SK-N-SH (cell line): ENCODE results near the gene KRTAP5-9. TPM values are rescaled to one million over a fixed set of nuclear protein-coding genes. Genes with fewer than 3 reads are reported as not detected.
"Not testable (repeated sequence)": the region's sequence is repeated elsewhere in the genome, so short reads cannot be mapped to it uniquely, and the experiment has no call there.

ENCODE experiments used
- CTCF ChIA-PET: fragments of 300-600, 350-600 bp; formaldehyde crosslinking; extraction: SDS; loops from one replicate; lab custom pipeline; 2021; lab: Yijun Ruan, JAX
- POLR2A ChIA-PET: fragments of 350-600 bp; sonication (Branson Sonifier 250); formaldehyde crosslinking; extraction: SDS; loops from one replicate; lab custom pipeline; 2020; ENCODE audit warnings: antibody characterized with exemption, inconsistent platforms; lab: Yijun Ruan, JAX
- DNase-seq: peaks from one replicate; pipeline ENCODE4 v3.0.0; 2012
- H2AFZ ChIP-seq: fragments of 200-600 bp; sonication (generic); 2 replicates; pipeline ENCODE4 v1.8.1; 2016; ENCODE audit warnings: antibody characterized with exemption, mild to moderate bottlenecking, low read depth
- H3F3A ChIP-seq: fragments of 200-600 bp; sonication (generic); replicated peaks from 2 replicates; pipeline ENCODE3; 2016; ENCODE audit warnings: antibody characterized with exemption, mild to moderate bottlenecking; ENCODE audit not compliant: insufficient read depth
- H3K27ac ChIP-seq, 2 experiments: fragments of 200-500 bp in 1 of 2; fragments of 200-600 bp in 1 of 2; sonication (Bioruptor generic) in 1 of 2; sonication (generic), shearing (Covaris generic) in 1 of 2; 2 replicates each; pipeline versions ENCODE4 v1.5.1 to v1.6.1; 2014 to 2016; ENCODE audit warnings: low read depth in 2 of 2, inconsistent platforms in 1 of 2, low read length in 1 of 2, mild to moderate bottlenecking in 1 of 2, mixed read lengths in 1 of 2
- H3K27me3 ChIP-seq: fragments of 200-600 bp; sonication (generic), shearing (Covaris generic); 2 replicates; pipeline ENCODE4 v1.6.1; 2016; ENCODE audit warnings: mixed run types; ENCODE audit not compliant: insufficient read depth
- H3K36me3 ChIP-seq, 2 experiments: fragments of 200-500 bp in 1 of 2; fragments of 200-600 bp in 1 of 2; sonication (Bioruptor generic) in 1 of 2; sonication (generic) in 1 of 2; replicated peaks in 1 of 2; 2 replicates each; pipeline versions ENCODE3 to v1.5.1; 2014 to 2016; ENCODE audit warnings: low read length in 1 of 2, mild to moderate bottlenecking in 1 of 2; ENCODE audit not compliant: insufficient read depth in 2 of 2, control insufficient read depth in 1 of 2
- H3K4me1 ChIP-seq, 2 experiments: fragments of 200-500 bp in 1 of 2; fragments of 200-600 bp in 1 of 2; sonication (Bioruptor generic) in 1 of 2; sonication (generic), shearing (Covaris generic) in 1 of 2; 2 replicates each; pipeline versions ENCODE4 v1.5.1 to v1.6.1; 2014 to 2016; ENCODE audit warnings: low read depth in 1 of 2, low read length in 1 of 2, mixed run types in 1 of 2; ENCODE audit not compliant: insufficient read depth in 2 of 2, control insufficient read depth in 1 of 2
- H3K4me2 ChIP-seq: fragments of 200-600 bp; sonication (generic), shearing (Covaris generic); 2 replicates; pipeline ENCODE4 v1.6.1; 2017; ENCODE audit warnings: mixed run types
- H3K4me3 ChIP-seq, 2 experiments: fragments of 200-500 bp in 1 of 2; fragments of 200-600 bp in 1 of 2; sonication (Bioruptor generic) in 1 of 2; sonication (generic), shearing (Covaris generic) in 1 of 2; 2 replicates each; pipeline versions ENCODE4 v1.5.1 to v1.8.1; 2014 to 2016; ENCODE audit warnings: low read depth in 2 of 2, inconsistent platforms in 1 of 2, low read length in 1 of 2, mild to moderate bottlenecking in 1 of 2, mixed read lengths in 1 of 2, moderate library complexity in 1 of 2
- H3K79me2 ChIP-seq: fragments of 200-600 bp; sonication (generic); 2 replicates; pipeline ENCODE4 v1.8.1; 2017; ENCODE audit warnings: mild to moderate bottlenecking; ENCODE audit not compliant: insufficient read depth
- H3K9ac ChIP-seq: fragments of 200-600 bp; sonication (generic); 2 replicates; pipeline ENCODE4 v1.6.1; 2017; ENCODE audit warnings: mixed run types
- H3K9me2 ChIP-seq: fragments of 200-600 bp; sonication (generic); 2 replicates; pipeline ENCODE4 v1.6.1; 2017; ENCODE audit warnings: mixed run types
- H3K9me3 ChIP-seq: fragments of 200-600 bp; sonication (generic); 2 replicates; pipeline ENCODE4 v1.6.1; 2017; ENCODE audit warnings: mixed run types, mild to moderate bottlenecking, moderate library complexity
- H4K20me1 ChIP-seq: fragments of 200-600 bp; sonication (generic); 2 replicates; pipeline ENCODE4 v1.6.1; 2017; ENCODE audit warnings: mild to moderate bottlenecking, mixed run types; ENCODE audit not compliant: insufficient read depth
- CTCF ChIP-seq: fragments of 200-600 bp; sonication (generic); IDR thresholded peaks from 2 replicates; pipeline ENCODE4 v1.6.1; 2017; ENCODE audit warnings: antibody characterized with exemption, mild to moderate bottlenecking, moderate library complexity
- EP300 ChIP-seq, 2 experiments: IDR thresholded peaks; 2 replicates each; pipeline versions ENCODE4 v1.4.0 to v1.6.1; 2012; ENCODE audit warnings: borderline replicate concordance in 1 of 2, low read depth in 1 of 2, low read length in 1 of 2
- JUND ChIP-seq: IDR thresholded peaks from 2 replicates; pipeline ENCODE4 v1.4.0; 2012
- NFIC ChIP-seq: IDR thresholded peaks from 2 replicates; pipeline ENCODE4 v1.4.0; 2012; ENCODE audit warnings: borderline replicate concordance
- NRF1 ChIP-seq: IDR thresholded peaks from 2 replicates; pipeline ENCODE4 v1.6.1; 2012; ENCODE audit warnings: low read depth, mild to moderate bottlenecking, low read length
- POLR2AphosphoS5 ChIP-seq: IDR thresholded peaks from 2 replicates; pipeline ENCODE4 v1.6.1; 2012; ENCODE audit warnings: low read depth, low read length
- RCOR1 ChIP-seq: fragments of 150-350 bp; IDR thresholded peaks from 2 replicates; pipeline ENCODE4 v1.6.1; 2017; ENCODE audit warnings: antibody characterized with exemption, low read length
- SIN3A ChIP-seq: IDR thresholded peaks from 2 replicates; pipeline ENCODE4 v1.6.1; 2012; ENCODE audit warnings: low read depth, mild to moderate bottlenecking, low read length, moderate library complexity, borderline replicate concordance
- TCF12 ChIP-seq: IDR thresholded peaks from 2 replicates; pipeline ENCODE4 v1.4.0; 2012
- YY1 ChIP-seq: IDR thresholded peaks from 2 replicates; pipeline ENCODE4 v1.4.0; 2012; ENCODE audit warnings: low read depth, mild to moderate bottlenecking
- WGBS: methylation state at CpG from one replicate; pipeline ENCODE4 v1.1.6; 2017; ENCODE audit warnings: low lambda C conversion rate; 5-methylcytosine and 5-hydroxymethylcytosine counted together
- polyA plus RNA-seq, 3 experiments: library from polyadenylated mRNA; depleted of rRNA; stranded (reverse); fragments of >200 nt; gene quantifications; 2 replicates each; pipeline ENCODE4 v1.2.3, GENCODE V29; 2012
- TF ChIP-seq, protein P1 (sequence below): IDR thresholded peaks from 2 replicates; pipeline ENCODE4 v1.4.0; 2012; ENCODE audit warnings: low read depth
- TF ChIP-seq, protein P2 (sequence below): IDR thresholded peaks from 2 replicates; pipeline ENCODE4 v1.6.1; 2012; ENCODE audit warnings: mild to moderate bottlenecking, low read depth, low read length, moderate library complexity
- TF ChIP-seq, protein P3 (sequence below): fragments of 150-350 bp; IDR thresholded peaks from 2 replicates; pipeline ENCODE4 v1.6.1; 2016; ENCODE audit warnings: mild to moderate bottlenecking, low read depth, low read length

Gene KRTAP5-9
- polyA plus RNA-seq, 1 of the 3 experiments (the other 2 are of a cell fraction), result not detected

GRCh38 chr11:71537537-71537936 lies 10.7 kb upstream of the KRTAP5-9 start:
- 62% methylated on average over 9 of the region's 9 CpGs for WGBS
- no peaks in the 10 kb centered on the region for H3K36me3 ChIP-seq
- no peak overlapping the region for H3K4me3 ChIP-seq
- H3K4me1 ChIP-seq, result peaks cover 0 to 2% of the 10 kb centered on the region in 2 experiments; a peak in 1 of 4 replicates
- H3K4me2 ChIP-seq, result no peak overlapping the region
- no peaks in the 10 kb centered on the region for H3K9me3 ChIP-seq
- H3K27me3 ChIP-seq, result no peaks in the 10 kb centered on the region
- H2AFZ ChIP-seq, result no peak overlapping the region
- H3F3A ChIP-seq, result no peaks in the 10 kb centered on the region
- no peak overlapping the region for H3K27ac ChIP-seq
- no peak for DNase-seq
- no peaks in the 10 kb centered on the region for H4K20me1 ChIP-seq
- TF ChIP-seq NFIC, result no peak
- TF ChIP-seq RCOR1, result no peak
- no peak for TF ChIP-seq NRF1
- TF ChIP-seq, protein P1, sequence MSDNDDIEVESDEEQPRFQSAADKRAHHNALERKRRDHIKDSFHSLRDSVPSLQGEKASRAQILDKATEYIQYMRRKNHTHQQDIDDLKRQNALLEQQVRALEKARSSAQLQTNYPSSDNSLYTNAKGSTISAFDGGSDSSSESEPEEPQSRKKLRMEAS, result no peak
- TF ChIP-seq POLR2AphosphoS5, result no peak
- no peak for TF ChIP-seq YY1
- TF ChIP-seq JUND, result no peak
- TF ChIP-seq TCF12, result no peak
- TF ChIP-seq, all 33 proteins: peak for 0
- H3K9ac ChIP-seq, result no peak overlapping the region
- no peaks in the 10 kb centered on the region for H3K9me2 ChIP-seq
- ChIA-PET POLR2A (no interaction called here), CTCF (no interaction called here)
- no peaks in the 10 kb centered on the region for H3K79me2 ChIP-seq

DNA sequence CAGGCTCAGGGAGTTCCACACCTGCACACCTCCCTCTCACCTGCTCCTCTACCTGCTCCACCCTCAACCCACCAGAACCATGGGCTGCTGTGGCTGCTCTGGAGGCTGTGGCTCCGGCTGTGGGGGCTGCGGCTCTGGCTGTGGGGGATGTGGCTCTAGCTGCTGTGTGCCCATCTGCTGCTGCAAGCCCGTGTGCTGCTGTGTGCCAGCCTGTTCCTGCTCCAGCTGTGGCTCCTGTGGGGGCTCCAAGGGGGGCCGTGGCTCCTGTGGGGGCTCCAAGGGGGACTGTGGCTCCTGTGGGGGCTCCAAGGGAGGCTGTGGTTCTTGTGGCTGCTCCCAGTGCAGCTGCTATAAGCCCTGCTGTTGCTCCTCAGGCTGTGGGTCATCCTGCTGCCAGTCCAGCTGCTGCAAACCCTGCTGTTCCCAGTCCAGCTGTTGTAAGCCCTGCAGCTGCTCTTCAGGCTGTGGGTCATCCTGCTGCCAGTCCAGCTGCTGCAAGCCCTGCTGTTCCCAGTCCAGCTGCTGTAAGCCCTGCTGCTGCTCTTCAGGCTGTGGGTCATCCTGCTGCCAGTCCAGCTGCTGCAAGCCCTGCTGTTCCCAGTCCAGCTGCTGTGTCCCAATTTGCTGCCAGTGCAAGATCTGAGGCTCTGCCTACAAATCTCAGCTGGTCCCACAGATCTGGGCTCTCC lies 10.1 kb upstream of the KRTAP5-9 start, which contains the start of gene KRTAP5-8:
TSS of gene KRTAP5-8 (plus strand) at position 49 of the 689 bp plus-strand sequence. CDS start at position 80, 31 bp downstream.
- H3K4me1 ChIP-seq, CTCF ChIA-PET, H4K20me1 ChIP-seq, H3K9ac ChIP-seq, H3K9me2 ChIP-seq, POLR2A ChIA-PET, H3K36me3 ChIP-seq, H3K27ac ChIP-seq, DNase-seq, H3F3A ChIP-seq, H2AFZ ChIP-seq, H3K4me3 ChIP-seq, H3K4me2 ChIP-seq, H3K9me3 ChIP-seq, H3K79me2 ChIP-seq, H3K27me3 ChIP-seq: not testable (repeated sequence)
- WGBS, result 67% methylated on average over 1 of the region's 4 CpGs

- H3K4me2 ChIP-seq, result no peak overlapping the region
- ChIA-PET POLR2A (no interaction called here), CTCF (no interaction called here)
- H3K27me3 ChIP-seq, result no peaks in the 10 kb centered on the region
- H3K4me1 ChIP-seq, result peaks cover 0 to 10% of the 10 kb centered on the region in 2 experiments; a peak in 1 of 4 replicates
- WGBS, result 55% methylated on average over 4 of the region's 4 CpGs
- H3K9ac ChIP-seq, result no peak overlapping the region
- H3K27ac ChIP-seq, result no peak overlapping the region
- H3K9me2 ChIP-seq, result no peaks in the 10 kb centered on the region
- no peak overlapping the region for H2AFZ ChIP-seq
- H3K9me3 ChIP-seq, result no peaks in the 10 kb centered on the region
- no peak overlapping the region for H3K4me3 ChIP-seq
- H3K36me3 ChIP-seq, result no peaks in the 10 kb centered on the region
- no peak for DNase-seq
- H3K79me2 ChIP-seq, result no peaks in the 10 kb centered on the region
- H3F3A ChIP-seq, result no peaks in the 10 kb centered on the region
- H4K20me1 ChIP-seq, result no peaks in the 10 kb centered on the region
- TF ChIP-seq, protein P2, sequence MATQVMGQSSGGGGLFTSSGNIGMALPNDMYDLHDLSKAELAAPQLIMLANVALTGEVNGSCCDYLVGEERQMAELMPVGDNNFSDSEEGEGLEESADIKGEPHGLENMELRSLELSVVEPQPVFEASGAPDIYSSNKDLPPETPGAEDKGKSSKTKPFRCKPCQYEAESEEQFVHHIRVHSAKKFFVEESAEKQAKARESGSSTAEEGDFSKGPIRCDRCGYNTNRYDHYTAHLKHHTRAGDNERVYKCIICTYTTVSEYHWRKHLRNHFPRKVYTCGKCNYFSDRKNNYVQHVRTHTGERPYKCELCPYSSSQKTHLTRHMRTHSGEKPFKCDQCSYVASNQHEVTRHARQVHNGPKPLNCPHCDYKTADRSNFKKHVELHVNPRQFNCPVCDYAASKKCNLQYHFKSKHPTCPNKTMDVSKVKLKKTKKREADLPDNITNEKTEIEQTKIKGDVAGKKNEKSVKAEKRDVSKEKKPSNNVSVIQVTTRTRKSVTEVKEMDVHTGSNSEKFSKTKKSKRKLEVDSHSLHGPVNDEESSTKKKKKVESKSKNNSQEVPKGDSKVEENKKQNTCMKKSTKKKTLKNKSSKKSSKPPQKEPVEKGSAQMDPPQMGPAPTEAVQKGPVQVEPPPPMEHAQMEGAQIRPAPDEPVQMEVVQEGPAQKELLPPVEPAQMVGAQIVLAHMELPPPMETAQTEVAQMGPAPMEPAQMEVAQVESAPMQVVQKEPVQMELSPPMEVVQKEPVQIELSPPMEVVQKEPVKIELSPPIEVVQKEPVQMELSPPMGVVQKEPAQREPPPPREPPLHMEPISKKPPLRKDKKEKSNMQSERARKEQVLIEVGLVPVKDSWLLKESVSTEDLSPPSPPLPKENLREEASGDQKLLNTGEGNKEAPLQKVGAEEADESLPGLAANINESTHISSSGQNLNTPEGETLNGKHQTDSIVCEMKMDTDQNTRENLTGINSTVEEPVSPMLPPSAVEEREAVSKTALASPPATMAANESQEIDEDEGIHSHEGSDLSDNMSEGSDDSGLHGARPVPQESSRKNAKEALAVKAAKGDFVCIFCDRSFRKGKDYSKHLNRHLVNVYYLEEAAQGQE, result no peak
- TF ChIP-seq CTCF (no peak), SIN3A (no peak), EP300 (IDR thresholded peaks at IDR 0.05; ENCODE audit: borderline replicate concordance in 1 of 2, low read depth in 1 of 2, low read length in 1 of 2) (no peak)
- TF ChIP-seq, protein P3, sequence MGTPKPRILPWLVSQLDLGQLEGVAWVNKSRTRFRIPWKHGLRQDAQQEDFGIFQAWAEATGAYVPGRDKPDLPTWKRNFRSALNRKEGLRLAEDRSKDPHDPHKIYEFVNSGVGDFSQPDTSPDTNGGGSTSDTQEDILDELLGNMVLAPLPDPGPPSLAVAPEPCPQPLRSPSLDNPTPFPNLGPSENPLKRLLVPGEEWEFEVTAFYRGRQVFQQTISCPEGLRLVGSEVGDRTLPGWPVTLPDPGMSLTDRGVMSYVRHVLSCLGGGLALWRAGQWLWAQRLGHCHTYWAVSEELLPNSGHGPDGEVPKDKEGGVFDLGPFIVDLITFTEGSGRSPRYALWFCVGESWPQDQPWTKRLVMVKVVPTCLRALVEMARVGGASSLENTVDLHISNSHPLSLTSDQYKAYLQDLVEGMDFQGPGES, result no peak
Measured at GRCh38 chr11:71538666-71538990, 9.6 kb upstream of the KRTAP5-9 start.
